HepG2 (cell line): ENCODE results near the gene PPP1R13B. TPM values are rescaled to one million over a fixed set of nuclear protein-coding genes. Genes with fewer than 3 reads are reported as not detected.

Source experiments
- AHR ChIP-seq: IDR thresholded peaks from 2 replicates; pipeline ENCODE4 v1.6.1; 2018; ENCODE audit warnings: missing genetic modification reagents, missing compliant biosample characterization
- DMTF1 ChIP-seq: sonication (generic); formaldehyde crosslinking; IDR thresholded peaks from 2 replicates; pipeline ENCODE4 v1.4.0; 2020; ENCODE audit warnings: mild to moderate bottlenecking, missing genetic modification reagents
- FOXA1 ChIP-seq, 2 experiments: fragments of 450-650 bp in 1 of 2; sonication (generic) in 1 of 2; formaldehyde crosslinking in 1 of 2; IDR thresholded peaks; 2 replicates each; pipeline versions ENCODE4 v1.4.0 to v1.6.1; 2016 to 2020; ENCODE audit warnings: missing genetic modification reagents in 1 of 2
- IKZF1 ChIP-seq: fragments of 450-650 bp; IDR thresholded peaks from 2 replicates; pipeline ENCODE4 v1.7.1; 2016
- KDM5A ChIP-seq: fragments of 200-600 bp; sonication (generic); IDR thresholded peaks from 2 replicates; pipeline ENCODE4 v1.7.0; 2018; ENCODE audit warnings: antibody characterized with exemption, mild to moderate bottlenecking, low read length, borderline replicate concordance
- KLF16 ChIP-seq, 2 experiments: sonication (generic) in 1 of 2; formaldehyde crosslinking in 1 of 2; IDR thresholded peaks; 2 replicates each; pipeline versions ENCODE4 v1.6.1 to v1.8.0; 2016 to 2023; ENCODE audit warnings: missing genetic modification reagents in 2 of 2, missing compliant biosample characterization in 1 of 2
- MYC ChIP-seq: sonication (generic); formaldehyde crosslinking; IDR thresholded peaks from 2 replicates; pipeline ENCODE4 v1.9.0; 2021; ENCODE audit warnings: missing genetic modification reagents, borderline replicate concordance
- PATZ1 ChIP-seq: sonication (generic); formaldehyde crosslinking; IDR thresholded peaks from 2 replicates; pipeline ENCODE4 v1.4.0; 2020; ENCODE audit warnings: missing genetic modification reagents
- PHB2 ChIP-seq: fragments of 450-650 bp; IDR thresholded peaks from 2 replicates; pipeline ENCODE4 v1.6.1; 2018; ENCODE audit not compliant: partially characterized antibody
- PITX1 ChIP-seq: sonication (generic); formaldehyde crosslinking; IDR thresholded peaks from 2 replicates; pipeline ENCODE4 v1.5.1; 2020; ENCODE audit warnings: mild to moderate bottlenecking, missing genetic modification reagents
- POLR2AphosphoS2 ChIP-seq: IDR thresholded peaks from 2 replicates; pipeline ENCODE4 v1.6.1; 2011; ENCODE audit warnings: low read depth, low read length, improper control_type of control experiment
- RXRA ChIP-seq: sonication (generic); formaldehyde crosslinking; IDR thresholded peaks from 2 replicates; pipeline ENCODE4 v1.5.1; 2020; ENCODE audit warnings: missing genetic modification reagents
- SSRP1 ChIP-seq: IDR thresholded peaks from 2 replicates; pipeline ENCODE4 v1.6.1; 2016; ENCODE audit warnings: control low read depth
- USF2 ChIP-seq, 2 experiments: sonication (generic) in 1 of 2; formaldehyde crosslinking in 1 of 2; IDR thresholded peaks; 2 replicates each; pipeline versions ENCODE4 v1.5.1 to v1.6.1; 2011 to 2020; ENCODE audit warnings: borderline replicate concordance in 1 of 2, low read depth in 1 of 2, low read length in 1 of 2, mild to moderate bottlenecking in 1 of 2, missing genetic modification reagents in 1 of 2, moderate library complexity in 1 of 2
- ZNF101 ChIP-seq: sonication (generic); formaldehyde crosslinking; IDR thresholded peaks from 2 replicates; pipeline ENCODE4 v1.4.0; 2020; ENCODE audit warnings: mild to moderate bottlenecking, low read depth, missing genetic modification reagents, borderline replicate concordance
- ZNF543 ChIP-seq: sonication (generic); formaldehyde crosslinking; IDR thresholded peaks from 2 replicates; pipeline ENCODE4 v1.4.0; 2020; ENCODE audit warnings: mild to moderate bottlenecking, missing genetic modification reagents
- ZNF788 ChIP-seq: sonication (generic); formaldehyde crosslinking; IDR thresholded peaks from 2 replicates; pipeline ENCODE4 v1.5.0; 2020; ENCODE audit warnings: mild to moderate bottlenecking, missing genetic modification reagents, borderline replicate concordance
- ZZZ3 ChIP-seq: sonication (generic); formaldehyde crosslinking; IDR thresholded peaks from 2 replicates; pipeline ENCODE4 v1.4.0; 2020; ENCODE audit warnings: missing genetic modification reagents, mild to moderate bottlenecking, borderline replicate concordance
- polyA plus RNA-seq, 8 experiments: library from polyadenylated mRNA; depleted of rRNA in 3 of 8; stranded (reverse) in 7 of 8; unstranded in 1 of 8; fragments of >200 nt; fragmentation: Illumina TruSeq in 4 of 8; extraction: Trizol in 4 of 8; gene quantifications; 2 replicates each; pipeline versions ENCODE4 v1.2.1 to v1.2.3, GENCODE V29; 2011 to 2016; ENCODE audit warnings: low read depth in 4 of 8, missing spikeins in 1 of 8, mixed read lengths in 1 of 8; ENCODE audit not compliant: insufficient read depth in 1 of 8
- total RNA-seq, 5 experiments: library from RNA; depleted of rRNA; stranded (reverse); fragments of >200 nt; fragmentation: Illumina TruSeq; extraction: Trizol; gene quantifications; 2 replicates each; pipeline ENCODE4 v1.2.3, GENCODE V29; 2016; ENCODE audit warnings: low read depth in 1 of 5
- TF ChIP-seq, protein P1 (sequence below): fragments of 450-650 bp; IDR thresholded peaks from 2 replicates; pipeline ENCODE4 v1.6.1; 2017; ENCODE audit warnings: mild to moderate bottlenecking

PPP1R13B gene
- total and polyA plus RNA-seq, 2 of the 13 experiments (the other 11 are each of a cell fraction or from before 2014, with no cell fraction given) = 4.6 to 9.4 TPM

- TF ChIP-seq, protein P1, sequence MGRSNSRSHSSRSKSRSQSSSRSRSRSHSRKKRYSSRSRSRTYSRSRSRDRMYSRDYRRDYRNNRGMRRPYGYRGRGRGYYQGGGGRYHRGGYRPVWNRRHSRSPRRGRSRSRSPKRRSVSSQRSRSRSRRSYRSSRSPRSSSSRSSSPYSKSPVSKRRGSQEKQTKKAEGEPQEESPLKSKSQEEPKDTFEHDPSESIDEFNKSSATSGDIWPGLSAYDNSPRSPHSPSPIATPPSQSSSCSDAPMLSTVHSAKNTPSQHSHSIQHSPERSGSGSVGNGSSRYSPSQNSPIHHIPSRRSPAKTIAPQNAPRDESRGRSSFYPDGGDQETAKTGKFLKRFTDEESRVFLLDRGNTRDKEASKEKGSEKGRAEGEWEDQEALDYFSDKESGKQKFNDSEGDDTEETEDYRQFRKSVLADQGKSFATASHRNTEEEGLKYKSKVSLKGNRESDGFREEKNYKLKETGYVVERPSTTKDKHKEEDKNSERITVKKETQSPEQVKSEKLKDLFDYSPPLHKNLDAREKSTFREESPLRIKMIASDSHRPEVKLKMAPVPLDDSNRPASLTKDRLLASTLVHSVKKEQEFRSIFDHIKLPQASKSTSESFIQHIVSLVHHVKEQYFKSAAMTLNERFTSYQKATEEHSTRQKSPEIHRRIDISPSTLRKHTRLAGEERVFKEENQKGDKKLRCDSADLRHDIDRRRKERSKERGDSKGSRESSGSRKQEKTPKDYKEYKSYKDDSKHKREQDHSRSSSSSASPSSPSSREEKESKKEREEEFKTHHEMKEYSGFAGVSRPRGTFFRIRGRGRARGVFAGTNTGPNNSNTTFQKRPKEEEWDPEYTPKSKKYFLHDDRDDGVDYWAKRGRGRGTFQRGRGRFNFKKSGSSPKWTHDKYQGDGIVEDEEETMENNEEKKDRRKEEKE = no peak
- TF ChIP-seq ZNF543 (CRISPR knock-in tag) (no peak), MYC (CRISPR knock-in tag) (peak; percentile 19), SSRP1 (CRISPR knock-in tag) (no peak), DMTF1 (CRISPR knock-in tag) (no peak), IKZF1 (no peak), KDM5A (no peak), POLR2AphosphoS2 (no peak), PATZ1 (CRISPR knock-in tag) (no peak), ZZZ3 (CRISPR knock-in tag) (no peak), USF2 (IDR thresholded peaks at IDR 0.05; ENCODE audit: low read depth, low read length) (peak; percentile 68), USF2 (CRISPR knock-in tag; IDR thresholded peaks at IDR 0.05; ENCODE audit: borderline replicate concordance) (peak; percentile 62; the same call in 1 of the 2 replicates), ZNF101 (CRISPR knock-in tag) (no peak), RXRA (CRISPR knock-in tag) (no peak), FOXA1 (IDR thresholded peaks at IDR 0.05) (no peak), FOXA1 (CRISPR knock-in tag; IDR thresholded peaks at IDR 0.05) (no peak), PHB2 (no peak), AHR (CRISPR knock-in tag) (no peak), KLF16 (CRISPR knock-in tag; IDR thresholded peaks at IDR 0.05) (no peak), PITX1 (CRISPR knock-in tag) (no peak), ZNF788 (CRISPR knock-in tag) (peak; percentile 35; the same call in 1 of the 2 replicates)
Measured at GRCh38 chr14:103715052-103716000, 132.0 kb downstream of the PPP1R13B start, which contains the start of the genes XRCC3 and ZFYVE21 (continued).
